LNCaP clone FGC (cell line): ENCODE data around the gene SLC1A2.
A peak's percentile ranks its signal among the peaks of the same experiment; 100 is the strongest.

Source experiments
- DNase-seq: peaks from one replicate; pipeline ENCODE4 v3.0.0-alpha.2; 2011; ENCODE audit warnings: low read depth
- H3K4me3 ChIP-seq: 2 replicates; pipeline ENCODE4 v1.5.1; 2011; ENCODE audit warnings: mild to moderate bottlenecking, low read depth, low read length, control low read depth
- CTCF ChIP-seq: IDR thresholded peaks from 2 replicates; pipeline ENCODE4 v1.5.1; 2012; ENCODE audit warnings: mild to moderate bottlenecking; ENCODE audit not compliant: control insufficient read depth, insufficient read depth; ENCODE audit errors: extremely low read depth

SLC1A2 gene

GRCh38 chr11:35316161-35316560, 103.2 kb downstream of the SLC1A2 start:
- no peak for DNase-seq
- no peak overlapping the region for H3K4me3 ChIP-seq
- TF ChIP-seq CTCF: no peak

- H3K4me3 ChIP-seq: no peak overlapping the region
- TF ChIP-seq CTCF: no peak
- no peak for DNase-seq
These were observed 105.6 kb downstream of the SLC1A2 start for GRCh38 chr11:35313760-35314153.

GRCh38 chr11:35313066-35313759, 106.1 kb downstream of the SLC1A2 start:
- no peak overlapping the region for H3K4me3 ChIP-seq
- no peak for DNase-seq
- no peak for TF ChIP-seq CTCF

GRCh38 chr11:35311331-35311730, 108.0 kb downstream of the SLC1A2 start:
- TF ChIP-seq CTCF: no peak
- no peak for DNase-seq
- H3K4me3 ChIP-seq: no peak overlapping the region

- DNase-seq: no peak
- H3K4me3 ChIP-seq: no peak overlapping the region
- TF ChIP-seq CTCF: no peak
These were observed 111.2 kb downstream of the SLC1A2 start for GRCh38 chr11:35308157-35308556.

- no peak for TF ChIP-seq CTCF
- DNase-seq: no peak
- no peak overlapping the region for H3K4me3 ChIP-seq
These were observed 112.1 kb downstream of the SLC1A2 start for GRCh38 chr11:35307221-35307621.

- H3K4me3 ChIP-seq: no peak overlapping the region
- peak; percentile 56 for TF ChIP-seq CTCF
- no peak for DNase-seq
These were observed 113.5 kb downstream of the SLC1A2 start for GRCh38 chr11:35305670-35306382.
